GM19397 (cell line): ENCODE measurements around the gene PIP5KL1.

Experiments
- ATAC-seq: cut with Tn5 transposase; IDR thresholded peaks from one replicate; pipeline ENCODE4 v1.9.1; 2021; ENCODE audit warnings: mild to moderate bottlenecking, moderate library complexity; ENCODE audit not compliant: unreplicated experiment

The PIP5KL1 gene

GRCh38 chr9:127875306-127875966 lies 55.1 kb downstream of the PIP5KL1 start:
- no peak for ATAC-seq

- no peak for ATAC-seq
These were observed 56.0 kb downstream of the PIP5KL1 start for GRCh38 chr9:127874301-127875221.

GRCh38 chr9:127873886-127874285 lies 56.7 kb downstream of the PIP5KL1 start:
- ATAC-seq = no peak

DNA sequence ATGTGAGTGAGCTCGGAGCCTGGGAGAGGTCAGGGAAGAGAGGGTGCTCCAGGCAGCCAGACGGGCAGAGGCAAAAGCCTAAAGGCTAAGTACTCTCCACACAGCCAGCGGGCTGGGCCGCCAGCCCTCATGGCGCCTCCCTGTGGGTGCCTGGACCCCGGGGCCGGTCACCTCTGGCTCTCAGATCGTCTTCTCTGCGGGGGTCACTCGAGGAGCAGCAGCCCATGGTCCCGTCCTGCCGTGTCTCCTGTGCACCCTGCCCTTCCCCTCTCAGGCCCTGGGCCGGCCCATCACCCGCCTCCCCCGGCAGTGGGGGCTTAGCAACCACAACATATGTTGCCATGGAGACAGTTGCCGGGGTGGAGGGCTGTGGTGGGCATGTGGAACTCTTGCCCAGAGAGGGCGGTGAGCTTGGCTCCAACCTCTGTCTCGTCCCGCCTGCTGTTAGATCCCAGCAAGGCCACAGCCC lies 57.3 kb downstream of the PIP5KL1 start:
- no peak for ATAC-seq

DNA sequence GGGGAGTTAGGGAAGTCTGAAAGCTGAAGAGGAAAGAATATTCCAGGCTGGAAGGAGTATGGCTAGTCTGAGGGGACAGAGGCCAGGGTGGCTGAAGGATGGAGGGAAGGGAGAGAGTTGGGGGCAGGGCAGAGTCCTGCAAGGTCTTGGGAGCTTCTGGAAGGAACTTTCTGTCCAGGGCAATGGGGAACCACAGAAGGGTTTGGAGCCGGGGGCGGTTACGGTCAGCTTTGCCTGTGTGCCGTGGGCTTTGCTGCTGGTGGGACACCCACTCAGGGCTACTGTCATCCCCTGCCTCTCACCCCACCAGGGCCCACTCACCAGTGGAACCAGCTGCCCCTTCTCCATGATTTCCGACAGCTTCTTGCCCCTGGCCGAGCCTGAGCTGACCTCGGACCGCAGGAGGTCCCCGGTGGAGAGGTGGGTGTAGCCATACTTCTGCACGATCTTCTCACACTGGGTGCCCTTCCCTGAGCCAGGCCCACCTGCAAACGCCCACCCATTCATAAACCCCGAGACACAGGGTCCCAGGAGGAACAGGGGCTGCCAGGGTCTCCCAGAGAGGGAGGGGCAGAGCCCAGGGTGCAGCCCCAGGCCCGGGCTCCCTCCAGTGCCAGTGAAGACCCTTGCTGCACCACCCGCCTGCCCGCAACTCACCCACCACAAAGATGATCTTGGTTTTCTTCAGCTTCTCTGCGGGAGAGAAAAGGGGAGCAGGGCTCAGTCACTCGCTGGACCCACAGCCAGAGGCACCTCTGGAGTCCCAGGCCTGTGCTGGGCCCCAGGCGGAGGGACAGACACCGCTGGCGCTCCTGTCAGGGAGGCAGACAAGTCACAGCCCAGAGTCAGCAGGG lies 58.0 kb downstream of the PIP5KL1 start:
- ATAC-seq = no peak

DNA sequence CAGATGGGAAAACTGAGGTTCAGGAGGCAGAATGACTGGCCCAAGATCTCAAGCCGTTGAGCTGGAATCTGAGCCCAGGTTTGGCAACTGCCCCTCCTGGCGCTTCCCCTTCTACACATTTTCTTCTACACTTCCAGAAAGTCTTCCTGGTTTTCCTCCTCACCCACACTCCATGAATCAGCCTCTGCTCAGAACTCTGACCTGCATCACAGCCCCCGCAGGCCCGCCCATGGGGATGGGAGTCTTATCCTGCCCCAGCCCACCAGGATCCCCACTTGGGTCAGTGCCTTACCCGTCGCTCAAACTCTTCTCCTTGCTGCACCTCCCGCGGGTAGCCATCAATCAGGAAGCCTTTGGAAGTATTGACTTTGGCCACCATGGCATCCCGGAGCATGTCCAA lies 59.0 kb downstream of the PIP5KL1 start:
- ATAC-seq = no peak

DNA sequence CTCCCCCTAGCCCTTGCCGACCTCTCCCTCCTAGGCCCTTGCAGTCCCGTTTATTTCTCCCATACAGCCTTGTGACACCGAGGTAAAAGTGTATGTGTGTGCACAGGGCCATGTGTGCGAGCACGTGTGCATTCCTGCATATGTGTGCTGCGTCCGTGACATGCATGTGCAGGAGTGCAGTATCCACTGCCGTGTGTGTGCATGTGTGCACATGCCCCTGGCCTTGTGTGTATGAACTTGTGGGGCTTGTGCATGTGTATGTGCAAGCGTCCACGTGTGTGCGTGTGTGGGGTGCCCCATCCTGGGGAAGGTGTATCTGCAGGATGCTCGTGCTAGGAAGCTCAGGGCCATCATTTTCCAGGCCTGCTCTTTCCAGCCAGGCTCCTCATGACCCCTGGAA lies 59.7 kb downstream of the PIP5KL1 start:
- ATAC-seq = no peak
